Thyroid gland (tissue), 4 donors: ENCODE data around the gene ZMYM1. TPM values are rescaled to one million over a fixed set of nuclear protein-coding genes. Genes with fewer than 3 reads are reported as not detected.

ENCODE experiments used
- DNase-seq, 2 donors: peaks; one replicate each; pipeline ENCODE4 v3.0.0-alpha.2; 2019
- H3K27ac ChIP-seq, 3 donors: fragments of 200-600 bp; sonication (generic); 1 replicate in 2 of 3; 2 replicates in 1 of 3; pipeline ENCODE4 v1.5.1; 2016 to 2019; ENCODE audit warnings: mild to moderate bottlenecking in 1 of 3, moderate library complexity in 1 of 3
- H3K27me3 ChIP-seq: fragments of 200-600 bp; sonication (generic); one replicate; pipeline ENCODE4 v1.5.1; 2019
- H3K36me3 ChIP-seq, 2 donors: fragments of 200-600 bp; sonication (generic); one replicate each; pipeline ENCODE4 v1.5.1; 2016 to 2019
- H3K4me1 ChIP-seq, 2 donors: fragments of 200-600 bp; sonication (generic); one replicate each; pipeline ENCODE4 v1.5.1; 2017 to 2019
- H3K4me3 ChIP-seq, 3 donors: fragments of 200-600 bp; sonication (generic); replicated peaks in 1 of 3; 1 replicate in 2 of 3; 2 replicates in 1 of 3; pipeline ENCODE4 v1.5.1; 2016; ENCODE audit warnings: mild to moderate bottlenecking in 1 of 3
- H3K9me3 ChIP-seq: fragments of 200-600 bp; sonication (generic); one replicate; pipeline ENCODE4 v1.5.1; 2017
- CTCF ChIP-seq, 6 experiments: fragments of 200-600 bp in 3 of 6; fragments of 450-650 bp in 3 of 6; sonication (generic) in 3 of 6; IDR thresholded peaks; one replicate each; pipeline ENCODE4 v1.5.1; 2016 to 2019; ENCODE audit warnings: antibody characterized with exemption in 6 of 6, mild to moderate bottlenecking in 2 of 6, inconsistent platforms in 1 of 6, moderate library complexity in 1 of 6
- POLR2A ChIP-seq, 2 donors: fragments of 450-650 bp; IDR thresholded peaks; one replicate each; pipeline ENCODE4 v1.6.1; 2017; ENCODE audit warnings: antibody characterized with exemption in 2 of 2, mild to moderate bottlenecking in 2 of 2, moderate library complexity in 1 of 2
- WGBS, 2 donors: methylation state at CpG; one replicate each; pipeline ENCODE4 v1.1.5; 2017; 5-methylcytosine and 5-hydroxymethylcytosine counted together
- intact Hi-C: fragments of 100-400 bp; cut with DNase I; formaldehyde crosslinking; loops from one replicate; pipeline ENCODE4 v1.15.1; 2023
- total RNA-seq, 4 donors: library from RNA; depleted of rRNA; stranded (reverse); fragments of >200 nt; gene quantifications; one replicate each; pipeline ENCODE4 v1.2.3, GENCODE V29; 2016

Gene ZMYM1
- total RNA-seq, 4 donors from 2014 or later, result 16.9 to 21.0 (median 19.2) TPM

GRCh38 chr1:35111106-35111505 lies 31.9 kb downstream of the ZMYM1 start:
- TF ChIP-seq POLR2A (IDR thresholded peaks at IDR 0.05) (no peak), CTCF (IDR thresholded peaks at IDR 0.05) (no peak)
- Histone ChIP-seq H3K36me3 (peaks cover 7 to 13% of the 10 kb centered on the region in 2 donors), H3K9me3 (no peaks in the 10 kb centered on the region), H3K4me1 (no peaks in the 10 kb centered on the region), H3K27ac (no peak overlapping the region), H3K4me3 (no peak overlapping the region), H3K27me3 (no peaks in the 10 kb centered on the region)
- WGBS, 2 donors, result 96% methylated on average over 1 of the region's 1 CpG
- no peak for DNase-seq
- intact Hi-C loops, result no loop called here

GRCh38 chr1:35112668-35113067 lies 33.5 kb downstream of the ZMYM1 start:
- Histone ChIP-seq H3K27me3 (no peaks in the 10 kb centered on the region), H3K4me1 (no peaks in the 10 kb centered on the region), H3K4me3 (no peak overlapping the region), H3K27ac (no peak overlapping the region), H3K36me3 (peaks cover 7 to 13% of the 10 kb centered on the region in 2 donors), H3K9me3 (no peaks in the 10 kb centered on the region)
- 90 to 91% methylated on average over 4 of the region's 4 CpGs for WGBS, 2 donors
- DNase-seq, result no peak
- intact Hi-C loops, result no loop called here
- TF ChIP-seq CTCF (IDR thresholded peaks at IDR 0.05) (no peak), POLR2A (IDR thresholded peaks at IDR 0.05) (no peak)

GRCh38 chr1:35115459-35116383 lies 36.5 kb downstream of the ZMYM1 start:
- Histone ChIP-seq H3K27ac (no peak overlapping the region), H3K4me1 (peaks cover 0 to 4% of the 10 kb centered on the region in 2 donors), H3K27me3 (no peaks in the 10 kb centered on the region), H3K9me3 (no peaks in the 10 kb centered on the region), H3K4me3 (no peak overlapping the region), H3K36me3 (peaks cover 7 to 10% of the 10 kb centered on the region in 2 donors)
- no peak for TF ChIP-seq CTCF (IDR thresholded peaks at IDR 0.05)
- no peak for TF ChIP-seq POLR2A (IDR thresholded peaks at IDR 0.05)
- 92% methylated on average over 8 of the region's 8 CpGs for WGBS, 2 donors
- intact Hi-C loops, result no loop called here
- no peak for DNase-seq

GRCh38 chr1:35120458-35121133 lies 41.4 kb downstream of the ZMYM1 start:
- Histone ChIP-seq H3K36me3 (no peaks in the 10 kb centered on the region), H3K4me1 (peaks cover 0 to 6% of the 10 kb centered on the region in 2 donors), H3K27ac (no peak overlapping the region), H3K9me3 (no peaks in the 10 kb centered on the region), H3K27me3 (no peaks in the 10 kb centered on the region), H3K4me3 (peak overlapping the region in 1 of 3 donors; percentile 17)
- 36 to 44% methylated on average over 15 to 21 of the region's 36 CpGs for WGBS, 2 donors
- no peak for TF ChIP-seq POLR2A (IDR thresholded peaks at IDR 0.05)
- no peak for TF ChIP-seq CTCF (IDR thresholded peaks at IDR 0.05)
- peak; percentile 12 to 23 for DNase-seq
- intact Hi-C loops, result no loop called here

GRCh38 chr1:35122311-35122710 lies 43.1 kb downstream of the ZMYM1 start:
- Histone ChIP-seq H3K27ac (no peak overlapping the region), H3K27me3 (no peaks in the 10 kb centered on the region), H3K4me1 (peaks cover 0 to 6% of the 10 kb centered on the region in 2 donors), H3K4me3 (no peak overlapping the region), H3K36me3 (no peaks in the 10 kb centered on the region), H3K9me3 (no peaks in the 10 kb centered on the region)
- WGBS, 2 donors, result 90 to 92% methylated on average over 9 of the region's 9 CpGs
- intact Hi-C loops, result no loop called here
- no peak for DNase-seq
- TF ChIP-seq POLR2A (IDR thresholded peaks at IDR 0.05), result no peak
- no peak for TF ChIP-seq CTCF (IDR thresholded peaks at IDR 0.05)
